ENCODE measurements around the gene FERMT1. TPM values are rescaled to one million over a fixed set of nuclear protein-coding genes. Genes with fewer than 3 reads are reported as not detected.

FERMT1 gene
- total and polyA plus RNA-seq, 2 donors (not counting 3 experiments of a cell fraction or from before 2014, with no cell fraction given), result 0.11 to 1.5 TPM

DNA sequence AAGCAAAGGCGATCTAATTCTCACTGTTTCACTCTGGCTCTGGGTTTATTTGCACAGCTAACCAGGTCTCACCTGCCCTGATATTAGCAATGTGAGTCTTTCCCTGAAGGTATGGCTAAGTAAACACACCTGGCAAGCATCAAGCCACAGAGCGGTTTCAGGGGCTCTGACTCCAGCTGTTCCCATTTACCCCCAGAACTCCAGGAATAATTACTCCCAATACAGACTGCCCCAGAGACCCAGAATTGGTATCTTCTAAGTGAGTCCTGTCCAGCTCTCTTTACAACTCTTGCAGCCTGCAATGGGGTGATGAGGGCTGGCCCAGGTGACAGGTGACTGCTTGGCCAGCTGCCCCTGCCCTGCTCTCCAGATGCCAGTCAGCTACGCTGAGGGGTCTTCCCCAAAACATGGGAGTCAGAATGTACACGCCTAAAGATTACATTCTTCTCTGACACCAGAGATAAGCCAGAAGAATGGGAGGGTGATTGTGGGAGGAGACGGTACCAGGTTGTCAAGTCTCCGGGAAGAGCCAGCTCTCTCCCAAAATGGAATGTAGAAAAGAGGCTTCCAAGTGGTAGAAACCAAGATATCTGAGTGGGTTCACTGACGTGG is 64.0 kb downstream of the FERMT1 start:
- FAIRE-seq (no peak), DNase-seq (ENCODE audit: low read depth, low spot score) (no peak)
- no peak overlapping the region for H3K4me3 ChIP-seq (replicated peaks in 1 of 3; ENCODE audit: insufficient read depth in 1 of 3, low read depth in 1 of 3, low read length in 3 of 3)
- no peak overlapping the region for H3K9ac ChIP-seq (replicated peaks; ENCODE audit: extremely low read depth, insufficient read depth, low read length)
- H2AFZ ChIP-seq (ENCODE audit: low read depth, low read length), result no peak overlapping the region
- H3K27ac ChIP-seq (ENCODE audit: insufficient read depth, low read depth, low read length), result no peak overlapping the region
- intact Hi-C loops (cut with micrococcal nuclease) (no loop called here), dilution Hi-C loops (cut with MboI; ENCODE audit: extremely low pct_ligation_motif_present, low sequenced_read_pairs) (no loop called here)
- no peaks in the 10 kb centered on the region for H4K20me1 ChIP-seq (replicated peaks; ENCODE audit: control insufficient read depth, extremely low read depth, insufficient read depth, low read length)
- peaks cover 0 to 1% of the 10 kb centered on the region in 2 experiments for H3K27me3 ChIP-seq (ENCODE audit: control insufficient read depth in 2 of 2, insufficient read depth in 2 of 2, low read length in 2 of 2)
- no peaks in the 10 kb centered on the region for H3K79me2 ChIP-seq (ENCODE audit: control insufficient read depth, insufficient read depth, low read length)
- CTCF ChIA-PET, result no interaction called here
- BruUV-seq (replicated peaks), result no TSS peak
- H3K4me2 ChIP-seq (ENCODE audit: insufficient read depth, low read length), result peak overlapping the region; percentile 4
- POLR2A ChIA-PET, result no interaction called here
- H3K4me1 ChIP-seq (ENCODE audit: control insufficient read depth, extremely low read depth, insufficient read depth, low read length), result peaks cover 2% of the 10 kb centered on the region
- no peak for TF ChIP-seq POLR2AphosphoS5 (IDR thresholded peaks at IDR 0.05; ENCODE audit: insufficient read depth, low read depth, low read length)
- TF ChIP-seq FOS (IDR thresholded peaks at IDR 0.05; ENCODE audit: borderline replicate concordance, insufficient read depth, low read length), result no peak
- no peak for TF ChIP-seq POLR2A (IDR thresholded peaks at IDR 0.05; ENCODE audit: low read depth, low read length)
- TF ChIP-seq, protein P1, sequence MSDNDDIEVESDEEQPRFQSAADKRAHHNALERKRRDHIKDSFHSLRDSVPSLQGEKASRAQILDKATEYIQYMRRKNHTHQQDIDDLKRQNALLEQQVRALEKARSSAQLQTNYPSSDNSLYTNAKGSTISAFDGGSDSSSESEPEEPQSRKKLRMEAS (IDR thresholded peaks at IDR 0.05; ENCODE audit: insufficient read depth, insufficient read length), result no peak
- TF ChIP-seq EZH2 (IDR thresholded peaks at IDR 0.05; ENCODE audit: borderline replicate concordance, low read depth, low read length, severe bottlenecking), result no peak
- TF ChIP-seq MYC (IDR thresholded peaks at IDR 0.05; ENCODE audit: low read depth, low read length), result no peak
- TF ChIP-seq, protein P2, sequence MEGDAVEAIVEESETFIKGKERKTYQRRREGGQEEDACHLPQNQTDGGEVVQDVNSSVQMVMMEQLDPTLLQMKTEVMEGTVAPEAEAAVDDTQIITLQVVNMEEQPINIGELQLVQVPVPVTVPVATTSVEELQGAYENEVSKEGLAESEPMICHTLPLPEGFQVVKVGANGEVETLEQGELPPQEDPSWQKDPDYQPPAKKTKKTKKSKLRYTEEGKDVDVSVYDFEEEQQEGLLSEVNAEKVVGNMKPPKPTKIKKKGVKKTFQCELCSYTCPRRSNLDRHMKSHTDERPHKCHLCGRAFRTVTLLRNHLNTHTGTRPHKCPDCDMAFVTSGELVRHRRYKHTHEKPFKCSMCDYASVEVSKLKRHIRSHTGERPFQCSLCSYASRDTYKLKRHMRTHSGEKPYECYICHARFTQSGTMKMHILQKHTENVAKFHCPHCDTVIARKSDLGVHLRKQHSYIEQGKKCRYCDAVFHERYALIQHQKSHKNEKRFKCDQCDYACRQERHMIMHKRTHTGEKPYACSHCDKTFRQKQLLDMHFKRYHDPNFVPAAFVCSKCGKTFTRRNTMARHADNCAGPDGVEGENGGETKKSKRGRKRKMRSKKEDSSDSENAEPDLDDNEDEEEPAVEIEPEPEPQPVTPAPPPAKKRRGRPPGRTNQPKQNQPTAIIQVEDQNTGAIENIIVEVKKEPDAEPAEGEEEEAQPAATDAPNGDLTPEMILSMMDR (IDR thresholded peaks at IDR 0.05; ENCODE audit: extremely low read depth in 1 of 2, insufficient read depth in 1 of 2, low read depth in 1 of 2, low read length in 2 of 2), result no peak
- no peak for TF ChIP-seq GATA2 (IDR thresholded peaks at IDR 0.05; ENCODE audit: insufficient read depth, insufficient read length, low read depth, low read length)
- TF ChIP-seq JUN (IDR thresholded peaks at IDR 0.05; ENCODE audit: borderline replicate concordance, insufficient read depth, insufficient read length, low read depth), result no peak
- no peaks in the 10 kb centered on the region for H3K36me3 ChIP-seq (ENCODE audit: control insufficient read depth in 2 of 2, extremely low read depth in 1 of 2, insufficient read depth in 2 of 2, low read length in 2 of 2)
- H3K9me1 ChIP-seq (replicated peaks; ENCODE audit: control insufficient read depth, extremely low read depth, insufficient read depth, low read length), result no peaks in the 10 kb centered on the region
- H3K9me3 ChIP-seq (replicated peaks; ENCODE audit: control insufficient read depth, insufficient read depth, low read length), result no peaks in the 10 kb centered on the region

Measured in endothelial cell of umbilical vein (primary cell).